Peyer's patch (tissue), 4 donors: ENCODE results near the gene UCMA. TPM values are rescaled to one million over a fixed set of nuclear protein-coding genes. Genes with fewer than 3 reads are reported as not detected.

ENCODE experiments used
- DNase-seq, 3 donors: peaks; one replicate each; pipeline ENCODE4 v3.0.0-alpha.2; 2017 to 2019
- H3K27ac ChIP-seq, 4 donors: fragments of 200-600 bp; sonication (generic); one replicate each; pipeline ENCODE4 v1.5.1; 2016 to 2019
- H3K27me3 ChIP-seq, 2 donors: fragments of 200-600 bp; sonication (generic); one replicate each; pipeline ENCODE4 v1.5.1; 2019
- H3K36me3 ChIP-seq, 3 donors: fragments of 200-600 bp; sonication (generic); one replicate each; pipeline ENCODE4 v1.5.1; 2016 to 2019
- H3K4me1 ChIP-seq, 4 donors: fragments of 200-600 bp; sonication (generic); one replicate each; pipeline ENCODE4 v1.5.1; 2016 to 2019
- H3K4me3 ChIP-seq, 4 donors: fragments of 200-600 bp; sonication (generic); 1 replicate in 3 of 4; 2 replicates in 1 of 4; pipeline ENCODE4 v1.5.1; 2016 to 2019; ENCODE audit warnings: mild to moderate bottlenecking in 1 of 4
- H3K9me3 ChIP-seq, 4 donors: fragments of 200-600 bp; sonication (generic); one replicate each; pipeline ENCODE4 v1.5.1; 2016 to 2019; ENCODE audit warnings: mild to moderate bottlenecking in 1 of 4
- CTCF ChIP-seq, 6 experiments: fragments of 450-650 bp in 4 of 6; fragments of 200-600 bp in 2 of 6; sonication (generic) in 1 of 6; IDR thresholded peaks; one replicate each; pipeline ENCODE4 v1.5.1; 2017 to 2019; ENCODE audit warnings: antibody characterized with exemption in 6 of 6, mild to moderate bottlenecking in 3 of 6, moderate library complexity in 1 of 6
- POLR2A ChIP-seq, 2 donors: fragments of 450-650 bp; IDR thresholded peaks; one replicate each; pipeline ENCODE4 v1.5.1; 2017; ENCODE audit warnings: antibody characterized with exemption in 2 of 2, mild to moderate bottlenecking in 2 of 2, moderate library complexity in 2 of 2
- total RNA-seq, 4 donors: library from RNA; depleted of rRNA; stranded (reverse); fragments of >200 nt; gene quantifications; one replicate each; pipeline ENCODE4 v1.1.0, GENCODE V29; 2016

The UCMA gene
- total RNA-seq, 4 donors from 2014 or later: not detected

GRCh38 chr10:13270877-13271551 lies 36.8 kb upstream of the UCMA start:
- no peaks in the 10 kb centered on the region for H3K9me3 ChIP-seq
- H3K36me3 ChIP-seq: no peaks in the 10 kb centered on the region
- H3K27ac ChIP-seq: peak overlapping the region in 2 of 4 donors; percentile 35 to 58
- DNase-seq: peak in 1 of 3 donors; percentile 59
- H3K4me3 ChIP-seq: no peak overlapping the region
- no peaks in the 10 kb centered on the region for H3K27me3 ChIP-seq
- TF ChIP-seq CTCF (IDR thresholded peaks at IDR 0.05): no peak
- TF ChIP-seq POLR2A (IDR thresholded peaks at IDR 0.05): no peak
- peaks cover 0 to 16% (median 0%) of the 10 kb centered on the region in 4 donors for H3K4me1 ChIP-seq

GRCh38 chr10:13268841-13269240 lies 34.7 kb upstream of the UCMA start:
- H3K4me3 ChIP-seq: no peak overlapping the region
- no peak for DNase-seq
- no peak overlapping the region for H3K27ac ChIP-seq
- no peak for TF ChIP-seq POLR2A (IDR thresholded peaks at IDR 0.05)
- TF ChIP-seq CTCF (IDR thresholded peaks at IDR 0.05): no peak
- no peaks in the 10 kb centered on the region for H3K9me3 ChIP-seq
- no peaks in the 10 kb centered on the region for H3K27me3 ChIP-seq
- peaks cover 0 to 16% (median 0%) of the 10 kb centered on the region in 4 donors for H3K4me1 ChIP-seq
- H3K36me3 ChIP-seq: no peaks in the 10 kb centered on the region

- Histone ChIP-seq H3K9me3 (no peaks in the 10 kb centered on the region), H3K36me3 (no peaks in the 10 kb centered on the region), H3K27me3 (no peaks in the 10 kb centered on the region), H3K4me3 (no peak overlapping the region), H3K27ac (no peak overlapping the region), H3K4me1 (peaks cover 0 to 16% (median 0%) of the 10 kb centered on the region in 4 donors)
- DNase-seq: no peak
- TF ChIP-seq CTCF (IDR thresholded peaks at IDR 0.05) (no peak), POLR2A (IDR thresholded peaks at IDR 0.05) (no peak)
Observed at GRCh38 chr10:13268310-13268709, 34.1 kb upstream of the UCMA start.

- no peak for TF ChIP-seq CTCF (IDR thresholded peaks at IDR 0.05)
- TF ChIP-seq POLR2A (IDR thresholded peaks at IDR 0.05): no peak
- Histone ChIP-seq H3K36me3 (no peaks in the 10 kb centered on the region), H3K9me3 (no peaks in the 10 kb centered on the region), H3K4me1 (no peaks in the 10 kb centered on the region), H3K4me3 (no peak overlapping the region), H3K27ac (no peak overlapping the region), H3K27me3 (no peaks in the 10 kb centered on the region)
- no peak for DNase-seq
Observed at GRCh38 chr10:13263591-13263990, 29.4 kb upstream of the UCMA start.

- TF ChIP-seq POLR2A (IDR thresholded peaks at IDR 0.05) (no peak), CTCF (IDR thresholded peaks at IDR 0.05) (no peak)
- no peaks in the 10 kb centered on the region for H3K36me3 ChIP-seq
- H3K27me3 ChIP-seq: no peaks in the 10 kb centered on the region
- no peaks in the 10 kb centered on the region for H3K9me3 ChIP-seq
- H3K4me3 ChIP-seq: no peak overlapping the region
- no peak for DNase-seq
- no peaks in the 10 kb centered on the region for H3K4me1 ChIP-seq
- no peak overlapping the region for H3K27ac ChIP-seq
Observed at GRCh38 chr10:13262433-13262832, 28.3 kb upstream of the UCMA start.
